Parathyroid adenoma (tissue), 2 donors: ENCODE data around the gene MEX3C.

Experiments used
- H2AFZ ChIP-seq: fragments of 300-600 bp; sonication (generic); one replicate; pipeline ENCODE4 v1.7.0; 2017; ENCODE audit warnings: antibody characterized with exemption, mild to moderate bottlenecking
- H3K27ac ChIP-seq: fragments of 300-600 bp; sonication (generic); one replicate; pipeline ENCODE4 v1.7.0; 2017
- H3K27me3 ChIP-seq: fragments of 300-600 bp; sonication (generic); one replicate; pipeline ENCODE4 v1.7.0; 2017; ENCODE audit warnings: low read length; ENCODE audit not compliant: control insufficient read depth, insufficient read depth
- H3K36me3 ChIP-seq: fragments of 300-600 bp; sonication (generic); one replicate; pipeline ENCODE4 v1.7.0; 2017; ENCODE audit warnings: low read length; ENCODE audit not compliant: control insufficient read depth, insufficient read depth
- H3K4me1 ChIP-seq: fragments of 300-600 bp; sonication (generic); one replicate; pipeline ENCODE4 v1.7.0; 2017; ENCODE audit warnings: control low read depth
- H3K4me2 ChIP-seq: fragments of 300-600 bp; sonication (generic); one replicate; pipeline ENCODE4 v1.7.0; 2017; ENCODE audit warnings: low read length
- H3K4me3 ChIP-seq: fragments of 300-600 bp; sonication (generic); one replicate; pipeline ENCODE4 v1.7.0; 2017; ENCODE audit warnings: low read depth, low read length
- H3K79me2 ChIP-seq: fragments of 300-600 bp; sonication (generic); one replicate; pipeline ENCODE4 v1.7.0; 2017; ENCODE audit warnings: control low read depth
- H3K9ac ChIP-seq: fragments of 300-600 bp; sonication (generic); one replicate; pipeline ENCODE4 v1.7.0; 2017; ENCODE audit warnings: mild to moderate bottlenecking
- H3K9me3 ChIP-seq: fragments of 300-600 bp; sonication (generic); one replicate; pipeline ENCODE4 v1.7.0; 2017; ENCODE audit warnings: low read length; ENCODE audit not compliant: control insufficient read depth
- TF ChIP-seq, protein P1 (sequence below): fragments of 300-600 bp; sonication (generic); IDR thresholded peaks from one replicate; pipeline ENCODE4 v1.7.0; 2017; ENCODE audit warnings: antibody characterized with exemption, mild to moderate bottlenecking
- donor health status: primary hyperparathyroidism.

The MEX3C gene

DNA sequence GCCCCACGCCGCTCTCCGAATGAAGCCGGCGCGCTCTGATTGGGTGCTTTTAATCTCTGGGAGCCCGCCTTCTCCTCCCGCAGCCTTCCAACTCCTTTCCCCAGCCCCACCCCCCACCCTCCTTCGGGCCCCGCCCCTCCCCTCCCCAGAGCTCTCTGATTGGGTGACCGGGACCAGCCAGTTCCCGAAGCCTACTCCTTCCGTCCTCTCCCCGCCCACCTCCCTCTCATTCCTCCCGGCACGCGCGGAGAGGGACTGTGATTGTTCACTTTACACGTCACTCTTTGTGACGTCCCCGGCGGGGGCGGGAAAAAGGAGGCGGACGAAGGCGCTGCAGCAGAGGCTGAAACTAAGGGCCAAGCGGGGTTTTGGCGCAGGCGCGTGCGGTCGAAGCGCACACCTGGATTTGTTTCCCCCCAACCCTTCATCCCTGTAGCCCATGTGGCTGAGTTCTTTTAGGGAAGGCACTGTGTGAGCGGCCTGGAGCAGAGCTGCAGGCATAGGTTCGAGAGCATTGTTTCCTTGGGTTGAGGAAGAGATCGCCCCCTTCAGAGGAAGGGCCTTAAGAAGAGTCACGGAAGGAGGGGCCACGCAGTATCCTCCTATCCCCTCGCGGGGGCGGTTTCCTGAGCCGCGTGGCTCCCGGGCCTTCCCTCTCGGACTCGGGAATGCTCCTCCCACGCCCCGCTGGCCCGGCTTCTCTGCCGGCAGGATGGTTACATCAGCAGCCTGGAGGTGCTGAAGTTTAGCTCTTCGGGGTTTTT is at the start of gene MEX3C:
Gene MEX3C (minus strand): TSS at position 21 of the 764 bp plus-strand sequence. CDS start 361 bp downstream, outside the sequence.
- Histone ChIP-seq H3K4me1 (peaks cover 7% of the 10 kb centered on the region), H3K9me3 (no peaks in the 10 kb centered on the region), H3K27me3 (no peaks in the 10 kb centered on the region), H3K27ac (peak within 1 kb of the TSS; percentile 92), H3K9ac (peak within 1 kb of the TSS; percentile 90), H2AFZ (peak within 1 kb of the TSS; percentile 86), H3K4me2 (peak within 1 kb of the TSS; percentile 98), H3K36me3 (no peaks in the 10 kb centered on the region), H3K4me3 (peak within 1 kb of the TSS; percentile 82), H3K79me2 (peaks cover 15% of the 10 kb centered on the region)
- TF ChIP-seq, protein P1, sequence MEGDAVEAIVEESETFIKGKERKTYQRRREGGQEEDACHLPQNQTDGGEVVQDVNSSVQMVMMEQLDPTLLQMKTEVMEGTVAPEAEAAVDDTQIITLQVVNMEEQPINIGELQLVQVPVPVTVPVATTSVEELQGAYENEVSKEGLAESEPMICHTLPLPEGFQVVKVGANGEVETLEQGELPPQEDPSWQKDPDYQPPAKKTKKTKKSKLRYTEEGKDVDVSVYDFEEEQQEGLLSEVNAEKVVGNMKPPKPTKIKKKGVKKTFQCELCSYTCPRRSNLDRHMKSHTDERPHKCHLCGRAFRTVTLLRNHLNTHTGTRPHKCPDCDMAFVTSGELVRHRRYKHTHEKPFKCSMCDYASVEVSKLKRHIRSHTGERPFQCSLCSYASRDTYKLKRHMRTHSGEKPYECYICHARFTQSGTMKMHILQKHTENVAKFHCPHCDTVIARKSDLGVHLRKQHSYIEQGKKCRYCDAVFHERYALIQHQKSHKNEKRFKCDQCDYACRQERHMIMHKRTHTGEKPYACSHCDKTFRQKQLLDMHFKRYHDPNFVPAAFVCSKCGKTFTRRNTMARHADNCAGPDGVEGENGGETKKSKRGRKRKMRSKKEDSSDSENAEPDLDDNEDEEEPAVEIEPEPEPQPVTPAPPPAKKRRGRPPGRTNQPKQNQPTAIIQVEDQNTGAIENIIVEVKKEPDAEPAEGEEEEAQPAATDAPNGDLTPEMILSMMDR = peak; percentile 59

DNA sequence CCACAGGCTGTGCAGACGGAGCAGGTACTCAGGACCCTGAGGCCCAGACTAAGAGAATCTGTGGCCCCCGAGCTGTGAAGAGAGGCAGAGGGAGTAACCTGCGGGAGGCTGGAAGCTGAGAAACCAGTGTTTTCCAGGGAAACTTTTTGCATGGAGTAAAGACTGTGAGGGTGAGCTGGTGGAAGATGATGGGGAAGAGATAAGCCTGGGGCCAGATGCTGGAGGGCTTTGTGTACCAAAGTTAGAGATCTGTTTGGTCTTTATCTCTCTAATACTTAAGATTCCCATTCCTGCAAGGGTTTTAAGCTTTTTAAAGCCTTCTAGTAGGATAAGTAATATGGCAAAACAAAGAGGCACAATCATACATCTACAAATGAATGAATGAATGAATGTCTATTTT is 43.7 kb upstream of the MEX3C start:
- Histone ChIP-seq H3K4me3 (no peak overlapping the region), H3K27me3 (no peaks in the 10 kb centered on the region), H3K79me2 (no peaks in the 10 kb centered on the region), H3K4me1 (no peaks in the 10 kb centered on the region), H3K36me3 (no peaks in the 10 kb centered on the region), H3K4me2 (no peak overlapping the region), H2AFZ (no peak overlapping the region), H3K9me3 (no peaks in the 10 kb centered on the region), H3K27ac (no peak overlapping the region), H3K9ac (no peak overlapping the region)
- TF ChIP-seq, protein P1 = no peak

DNA sequence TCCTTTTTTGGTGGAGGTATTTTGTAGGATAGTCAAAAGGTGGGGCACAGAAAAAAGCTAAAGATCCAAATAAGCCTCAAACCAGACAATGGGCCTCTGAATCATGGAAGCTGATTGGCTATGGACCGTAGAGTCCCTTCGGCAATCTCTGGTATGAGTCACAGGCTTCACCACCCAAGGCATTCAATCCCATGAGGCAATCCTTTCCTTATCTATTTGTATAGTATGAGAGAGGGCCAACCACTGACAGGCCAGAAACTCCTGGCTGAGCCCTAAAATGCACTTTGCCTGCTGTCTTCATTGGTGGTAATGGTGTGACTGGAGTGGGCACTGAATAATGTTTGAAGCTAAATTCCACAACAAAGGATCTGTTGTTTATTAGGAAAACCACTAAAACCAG is 38.7 kb upstream of the MEX3C start:
- Histone ChIP-seq H3K9me3 (no peaks in the 10 kb centered on the region), H3K4me3 (no peak overlapping the region), H2AFZ (no peak overlapping the region), H3K36me3 (no peaks in the 10 kb centered on the region), H3K4me1 (no peaks in the 10 kb centered on the region), H3K9ac (no peak overlapping the region), H3K4me2 (no peak overlapping the region), H3K79me2 (no peaks in the 10 kb centered on the region), H3K27me3 (no peaks in the 10 kb centered on the region), H3K27ac (no peak overlapping the region)
- TF ChIP-seq, protein P1 = no peak

DNA sequence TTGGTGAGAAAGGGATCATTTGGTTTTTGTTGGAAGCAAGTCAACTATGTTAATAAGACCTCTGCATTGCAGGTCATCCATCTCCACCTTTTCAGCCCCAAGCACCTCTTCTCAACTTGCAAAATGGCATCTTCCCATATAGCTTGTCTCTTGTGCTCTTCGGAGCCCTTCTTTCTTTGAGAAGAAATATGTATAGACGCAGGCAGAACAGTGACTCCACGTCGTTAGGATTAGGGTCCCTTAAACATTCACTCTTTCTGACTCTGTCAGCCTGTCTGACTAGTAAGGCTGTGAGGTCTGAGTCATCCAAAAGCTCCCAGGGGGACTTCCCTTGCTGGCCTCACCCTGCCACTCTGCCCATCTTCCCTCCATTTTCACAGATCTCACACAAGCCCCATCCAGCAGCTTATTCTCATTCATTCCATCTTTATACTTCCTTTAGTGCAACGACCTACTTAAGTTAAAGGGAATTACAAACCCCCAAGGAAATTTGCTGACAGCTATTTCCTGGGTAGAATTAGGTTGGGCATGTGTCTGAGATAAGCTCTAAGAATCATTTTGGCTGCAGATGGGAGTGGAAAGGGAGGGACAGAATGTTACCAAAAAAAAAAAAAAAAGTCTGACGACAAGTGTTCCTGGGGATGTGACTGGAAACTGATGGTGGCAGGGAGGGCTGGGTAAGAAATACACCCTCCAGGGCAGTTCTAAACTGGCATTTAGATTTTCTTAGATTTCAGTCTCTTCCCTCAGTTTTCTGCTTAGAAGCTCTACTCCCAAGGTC is 37.7 kb upstream of the MEX3C start:
- Histone ChIP-seq H3K4me2 (no peak overlapping the region), H3K27me3 (no peaks in the 10 kb centered on the region), H2AFZ (no peak overlapping the region), H3K4me1 (no peaks in the 10 kb centered on the region), H3K27ac (no peak overlapping the region), H3K4me3 (no peak overlapping the region), H3K79me2 (no peaks in the 10 kb centered on the region), H3K9ac (no peak overlapping the region), H3K36me3 (no peaks in the 10 kb centered on the region), H3K9me3 (no peaks in the 10 kb centered on the region)
- TF ChIP-seq, protein P1 = no peak
